ENCODE measurements around the gene NLRP9.

NLRP9 gene

GRCh38 chr19:55674459-55674840, 63.8 kb downstream of the NLRP9 start:
- DNase-seq (ENCODE audit: low spot score), result no peak
- in situ Hi-C loops (cut with MboI; ENCODE audit: low pct_unique_long_range_greater_than_20kb, low sequenced_read_pairs, unreplicated experiment), result no loop called here
- TF ChIP-seq CTCF (IDR thresholded peaks at IDR 0.05; ENCODE audit: extremely low read depth, insufficient read depth, missing control alignments), result no peak

GRCh38 chr19:55673889-55674288, 64.3 kb downstream of the NLRP9 start:
- DNase-seq (ENCODE audit: low spot score), result no peak
- in situ Hi-C loops (cut with MboI; ENCODE audit: low pct_unique_long_range_greater_than_20kb, low sequenced_read_pairs, unreplicated experiment), result no loop called here
- TF ChIP-seq CTCF (IDR thresholded peaks at IDR 0.05; ENCODE audit: extremely low read depth, insufficient read depth, missing control alignments), result no peak

GRCh38 chr19:55673465-55673864, 64.7 kb downstream of the NLRP9 start:
- in situ Hi-C loops (cut with MboI; ENCODE audit: low pct_unique_long_range_greater_than_20kb, low sequenced_read_pairs, unreplicated experiment), result no loop called here
- no peak for DNase-seq (ENCODE audit: low spot score)
- no peak for TF ChIP-seq CTCF (IDR thresholded peaks at IDR 0.05; ENCODE audit: extremely low read depth, insufficient read depth, missing control alignments)

- in situ Hi-C loops (cut with MboI; ENCODE audit: low pct_unique_long_range_greater_than_20kb, low sequenced_read_pairs, unreplicated experiment), result no loop called here
- DNase-seq (ENCODE audit: low spot score), result no peak
- TF ChIP-seq CTCF (IDR thresholded peaks at IDR 0.05; ENCODE audit: extremely low read depth, insufficient read depth, missing control alignments), result no peak
These were observed 65.8 kb downstream of the NLRP9 start for GRCh38 chr19:55672418-55672817.

- DNase-seq (ENCODE audit: low spot score), result no peak
- no peak for TF ChIP-seq CTCF (IDR thresholded peaks at IDR 0.05; ENCODE audit: extremely low read depth, insufficient read depth, missing control alignments)
- in situ Hi-C loops (cut with MboI; ENCODE audit: low pct_unique_long_range_greater_than_20kb, low sequenced_read_pairs, unreplicated experiment), result no loop called here
These were observed 67.2 kb downstream of the NLRP9 start for GRCh38 chr19:55671054-55671378.

GRCh38 chr19:55670280-55671053, 67.7 kb downstream of the NLRP9 start:
- DNase-seq (ENCODE audit: low spot score), result no peak

More at GRCh38 chr19:55670280-55671053, 67.7 kb downstream of the NLRP9 start:
- TF ChIP-seq CTCF (IDR thresholded peaks at IDR 0.05; ENCODE audit: extremely low read depth, insufficient read depth, missing control alignments), result no peak
- in situ Hi-C loops (cut with MboI; ENCODE audit: low pct_unique_long_range_greater_than_20kb, low sequenced_read_pairs, unreplicated experiment), result no loop called here
